NCI-H2171 treated with DMSO at 0.1 percent for 48 hours (cell line): ENCODE data around the gene ADH5.
"Not testable (repeated sequence)": the region's sequence is repeated elsewhere in the genome, so short reads cannot be mapped to it uniquely, and the experiment has no call there.

ENCODE experiments used
- DNase-seq: peaks from one replicate; lab custom pipeline; 2025; lab: John Stamatoyannopoulos, UW

ADH5 gene

GRCh38 chr4:99088481-99089365, at the start of gene ADH5:
ADH5 (minus strand) TSS chr4:99088788; CDS start chr4:99088700, 88 bp downstream.
- peak; percentile 77 for DNase-seq

GRCh38 chr4:99136329-99136728, 47.7 kb upstream of the ADH5 start:
- no peak for DNase-seq

GRCh38 chr4:99135541-99136162, 47.1 kb upstream of the ADH5 start:
- no peak for DNase-seq

GRCh38 chr4:99134586-99134985, 46.0 kb upstream of the ADH5 start:
- no peak for DNase-seq

DNA sequence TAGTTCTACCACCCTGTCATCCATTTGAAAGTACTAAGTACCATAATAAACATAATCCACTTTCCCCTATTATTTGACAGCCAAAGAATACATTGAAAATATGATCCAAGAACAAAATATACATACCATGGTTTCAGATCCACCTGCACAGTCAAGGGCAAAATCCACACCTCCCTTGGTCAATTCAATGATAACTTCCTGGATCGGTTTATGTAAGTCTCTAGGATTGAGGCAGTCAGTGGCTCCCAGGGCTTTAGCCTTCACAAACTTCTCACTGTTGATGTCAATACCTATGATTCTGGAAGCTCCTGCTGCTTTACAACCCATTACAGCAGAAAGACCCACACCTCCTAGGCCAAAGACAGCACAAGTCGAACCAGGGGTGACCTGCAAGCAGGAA, 42.8 kb upstream of the ADH5 start:
- DNase-seq, result no peak

DNA sequence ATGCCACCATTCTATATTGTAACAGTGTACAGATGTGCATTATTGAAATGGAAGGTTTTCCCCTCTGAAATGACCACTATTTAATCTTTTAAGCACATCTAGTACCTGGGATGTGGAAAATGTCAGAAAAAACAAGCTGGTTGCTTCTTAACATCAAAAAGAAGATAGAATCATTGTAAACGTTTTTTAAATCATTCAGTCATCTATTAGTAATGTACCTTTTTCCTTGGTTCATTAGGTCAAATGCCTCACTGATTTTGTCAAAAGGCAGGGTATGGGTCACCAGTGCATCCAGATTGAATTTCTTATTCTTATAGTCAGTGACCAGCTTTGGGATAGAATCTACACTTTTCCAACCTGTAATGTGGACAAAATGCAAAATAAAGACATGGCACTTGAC, 37.8 kb upstream of the ADH5 start:
- no peak for DNase-seq

- no peak for DNase-seq
Measured at GRCh38 chr4:99121008-99121407, 32.4 kb upstream of the ADH5 start.

DNA sequence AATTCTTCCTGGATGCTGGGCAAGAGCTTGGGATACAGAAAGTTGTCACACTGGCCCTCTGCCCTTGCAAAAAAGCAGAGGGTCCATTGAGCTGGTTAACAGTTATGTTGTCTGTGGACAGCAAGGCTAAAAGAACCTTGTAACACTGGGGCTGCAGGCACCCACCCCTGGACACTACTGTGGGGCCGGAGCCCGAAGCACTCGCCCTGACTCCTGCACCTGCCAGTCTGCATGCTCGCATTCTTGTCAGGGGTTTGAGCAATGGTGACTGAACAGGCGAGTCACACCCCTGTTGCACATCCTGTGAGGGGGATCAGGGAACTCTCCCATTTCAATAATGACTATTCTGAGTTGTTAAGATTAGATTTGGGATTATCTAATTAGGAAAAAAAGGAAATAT, 31.9 kb upstream of the ADH5 start:
- no peak for DNase-seq

DNA sequence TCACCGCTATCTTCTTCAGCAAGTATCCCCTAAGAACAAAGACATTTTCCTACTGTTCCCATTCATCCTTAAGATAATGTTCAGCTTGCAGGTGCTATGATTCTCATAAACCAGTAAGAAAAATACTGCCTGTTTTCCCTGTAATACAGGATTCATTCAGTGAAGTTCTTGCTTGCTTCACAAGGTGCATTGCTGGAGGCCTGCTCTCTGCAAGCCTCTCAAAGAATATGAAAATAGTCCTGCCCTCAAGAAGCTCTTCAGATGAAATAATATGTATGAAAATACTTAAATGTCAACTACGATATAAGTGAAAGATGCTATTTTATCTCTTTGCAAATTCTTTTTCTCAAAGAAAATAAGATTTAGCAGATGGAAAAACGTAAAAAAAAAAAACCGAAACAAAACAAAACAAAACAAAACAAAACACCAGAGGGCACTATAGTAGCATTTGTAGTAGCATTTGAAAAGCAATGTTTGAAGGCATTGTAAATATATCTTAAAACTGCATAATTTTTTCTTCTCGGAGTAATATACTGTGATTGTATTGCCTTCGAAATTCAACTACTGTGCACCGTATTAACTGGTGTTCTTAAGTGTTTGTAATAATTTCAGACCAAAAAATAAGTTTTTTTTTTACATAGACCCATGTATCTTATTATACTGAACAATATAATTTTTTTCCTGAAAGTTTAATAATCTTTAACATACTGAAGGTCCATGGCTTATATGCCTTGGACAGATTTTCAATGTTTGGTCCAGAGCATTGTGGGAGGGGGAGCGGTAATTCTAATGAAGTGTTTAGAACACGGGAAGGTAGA, 29.5 kb upstream of the ADH5 start:
- DNase-seq, result peak; percentile 24

- not testable (repeated sequence) for DNase-seq
Measured at GRCh38 chr4:99117122-99117841, 28.7 kb upstream of the ADH5 start.

- DNase-seq, result not testable (repeated sequence)
Measured at GRCh38 chr4:99109286-99109685, 20.7 kb upstream of the ADH5 start.

- DNase-seq, result no peak
Measured at GRCh38 chr4:99104153-99104552, 15.6 kb upstream of the ADH5 start.

GRCh38 chr4:99103166-99103565, 14.6 kb upstream of the ADH5 start:
- DNase-seq, result no peak

DNA sequence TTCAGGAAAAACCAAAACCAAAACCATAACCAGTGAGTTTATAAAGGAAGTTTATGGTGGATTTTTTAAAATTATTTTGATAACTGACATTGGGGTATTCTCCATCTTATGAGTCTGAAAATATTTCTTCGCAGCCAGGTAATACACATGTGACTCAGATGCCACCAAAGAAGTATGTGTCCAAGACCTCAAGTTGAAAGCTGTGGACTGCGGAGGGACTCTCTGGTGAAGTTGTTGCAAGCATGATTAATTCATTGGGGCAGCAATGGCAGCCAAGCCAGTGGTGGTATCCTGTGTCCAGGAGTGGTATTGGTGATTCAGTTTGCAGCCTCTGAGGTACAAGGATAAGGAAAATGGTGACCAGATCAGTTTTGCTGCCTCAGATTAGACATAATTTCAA, 14.0 kb upstream of the ADH5 start:
- DNase-seq, result no peak

- no peak for DNase-seq
Measured at GRCh38 chr4:99100876-99101275, 12.3 kb upstream of the ADH5 start.

- DNase-seq, result not testable (repeated sequence)
Measured at GRCh38 chr4:99099814-99100213, 11.2 kb upstream of the ADH5 start.

DNA sequence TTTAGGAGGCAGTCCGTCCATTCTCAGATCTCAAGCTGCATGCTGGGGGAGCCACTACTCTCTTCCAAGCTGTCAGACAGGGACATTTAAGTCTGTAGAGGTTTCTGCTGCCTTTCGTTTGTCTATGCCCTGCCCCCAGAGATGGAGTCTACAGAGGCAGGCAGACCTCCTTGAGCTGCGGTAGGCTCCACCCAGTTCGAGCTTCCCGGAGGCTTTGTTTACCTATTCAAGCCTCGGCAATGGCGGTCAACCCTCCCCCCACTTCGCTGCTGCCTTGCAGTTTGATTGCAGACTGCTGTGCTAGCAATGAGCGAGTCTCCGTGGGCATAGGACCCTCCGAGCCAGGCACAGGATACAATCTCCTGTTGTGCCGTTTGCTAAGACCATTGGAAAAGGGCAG, 10.7 kb upstream of the ADH5 start:
- DNase-seq, result no peak

DNA sequence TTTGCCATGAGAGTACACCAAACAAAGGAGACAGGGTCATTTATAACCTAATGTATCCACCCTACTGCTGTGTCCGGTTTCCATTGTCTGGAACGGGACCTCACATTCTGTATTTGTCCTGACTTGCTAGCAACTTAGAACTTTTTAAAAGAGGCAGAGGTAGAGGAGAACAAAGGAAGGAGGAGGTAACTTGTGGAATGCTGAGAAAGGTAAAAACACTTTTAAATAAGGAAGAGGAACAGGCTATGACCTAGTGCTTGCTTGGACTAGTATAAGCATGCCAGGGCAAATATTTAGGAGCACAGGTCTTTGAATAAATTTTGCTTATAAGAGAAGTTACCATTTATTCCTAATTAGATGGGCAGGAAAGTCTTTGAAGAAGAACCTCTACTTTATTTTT, 3.3 kb upstream of the ADH5 start:
- not testable (repeated sequence) for DNase-seq

DNA sequence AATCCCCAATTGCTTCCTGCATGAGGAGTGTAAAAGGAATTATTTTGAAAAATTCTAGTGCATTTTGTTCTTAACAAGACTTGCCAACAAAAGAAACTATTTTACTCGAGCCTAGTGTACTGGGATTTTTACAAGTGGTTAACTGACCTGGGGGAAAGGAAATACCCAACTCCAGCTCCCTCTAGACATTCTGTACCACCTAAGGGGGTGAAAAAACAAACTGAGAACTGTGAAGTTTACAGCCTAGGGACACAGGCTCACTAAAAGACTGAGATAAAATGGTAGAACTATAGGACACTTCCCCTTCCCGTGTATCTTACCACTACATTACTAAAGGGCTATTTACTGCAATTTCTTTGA, 2.6 kb upstream of the ADH5 start:
- no peak for DNase-seq

DNA sequence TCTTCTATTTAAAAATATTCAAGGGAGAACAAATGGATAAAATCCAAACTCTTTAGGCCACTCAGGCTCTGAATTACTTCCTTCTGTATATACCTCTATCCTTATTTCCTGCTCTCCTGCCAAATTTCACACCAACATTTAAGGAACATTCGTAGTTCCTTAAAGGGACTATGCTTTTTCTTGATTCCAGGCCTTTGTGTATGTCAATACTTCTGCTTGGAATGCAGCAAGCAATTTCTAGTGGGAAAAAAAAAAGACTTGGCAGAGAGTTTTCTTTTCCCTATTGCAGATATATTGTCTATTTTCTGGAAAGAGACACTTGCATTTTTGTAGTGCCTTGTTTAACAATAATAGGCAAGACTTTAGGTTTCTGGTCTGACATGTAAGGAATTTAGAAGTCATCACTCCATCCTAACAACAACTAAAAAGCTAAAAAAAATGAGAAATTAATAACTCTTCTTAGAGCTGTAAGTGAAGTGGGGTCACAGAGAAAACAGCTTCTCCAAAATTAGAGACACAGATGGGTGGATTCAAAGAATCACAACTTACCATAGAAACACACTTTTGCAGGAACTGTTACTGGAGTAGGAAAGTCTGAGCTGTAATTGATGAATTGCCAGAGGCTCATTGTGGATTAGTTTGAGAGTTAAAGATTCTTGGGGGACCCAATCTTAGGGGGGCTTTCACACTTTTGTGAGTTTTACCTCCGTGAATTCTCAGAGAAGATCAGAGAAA, 2.1 kb upstream of the ADH5 start:
- no peak for DNase-seq

- peak; percentile 25 for DNase-seq
Measured at GRCh38 chr4:99088023-99088449, 552 bp downstream of the ADH5 start.
